Right lobe of liver (tissue), 6 donors: ENCODE measurements around the gene ADGRV1. TPM values are rescaled to one million over a fixed set of nuclear protein-coding genes. Genes with fewer than 3 reads are reported as not detected.

Experiments used
- ATAC-seq, 4 donors: fragments of 200-7000 bp; cut with Tn5 transposase; one replicate each; pipeline ENCODE4 v1.9.1; 2020; ENCODE audit warnings: mild to moderate bottlenecking in 4 of 4, moderate library complexity in 4 of 4
- DNase-seq, 3 donors: peaks; one replicate each; pipeline ENCODE4 v3.0.0-alpha.2; 2020
- H3K27ac ChIP-seq, 3 donors: fragments of 200-600 bp; one replicate each; pipeline ENCODE4 v1.8.0; 2022
- H3K27me3 ChIP-seq, 2 donors: fragments of 200-600 bp; one replicate each; pipeline ENCODE4 v1.8.0; 2022
- H3K36me3 ChIP-seq, 4 donors: fragments of 200-600 bp; sonication (generic) in 1 of 4; one replicate each; pipeline versions ENCODE4 v1.5.1 to v1.8.0; 2017 to 2022; ENCODE audit warnings: control low read depth in 1 of 4
- H3K4me1 ChIP-seq, 4 donors: fragments of 200-600 bp; sonication (generic) in 1 of 4; one replicate each; pipeline versions ENCODE4 v1.5.1 to v1.8.0; 2017 to 2022; ENCODE audit warnings: control low read depth in 1 of 4
- H3K4me3 ChIP-seq, 3 donors: fragments of 200-600 bp; one replicate each; pipeline ENCODE4 v1.8.0; 2022
- H3K9me3 ChIP-seq, 4 donors: fragments of 200-600 bp; sonication (generic) in 1 of 4; one replicate each; pipeline versions ENCODE4 v1.5.1 to v1.8.0; 2017 to 2022; ENCODE audit warnings: control low read depth in 1 of 4
- CTCF ChIP-seq, 4 donors: fragments of 200-600 bp in 3 of 4; fragments of 450-650 bp in 1 of 4; IDR thresholded peaks; one replicate each; pipeline versions ENCODE4 v1.5.1 to v1.8.0; 2016 to 2022; ENCODE audit warnings: antibody characterized with exemption in 4 of 4, mild to moderate bottlenecking in 2 of 4
- POLR2A ChIP-seq: fragments of 450-650 bp; IDR thresholded peaks from one replicate; pipeline ENCODE4 v1.6.1; 2017; ENCODE audit warnings: antibody characterized with exemption, mild to moderate bottlenecking
- WGBS: methylation state at CpG from one replicate; pipeline ENCODE4 v1.1.6; 2018; ENCODE audit warnings: low coverage, low lambda C conversion rate; ENCODE audit not compliant: insufficient coverage; ENCODE audit errors: missing lambda C conversion rate; 5-methylcytosine and 5-hydroxymethylcytosine counted together
- intact Hi-C, 2 donors: fragments of 100-400 bp; cut with DNase I; formaldehyde crosslinking; loops; one replicate each; pipeline versions ENCODE4 v1.11.2 to v1.14.1; 2022
- total RNA-seq, 6 experiments: library from RNA; depleted of rRNA in 2 of 6; stranded (reverse); fragments of >200 nt in 2 of 6; fragmentation: NEBNext Ultra II Directional in 3 of 6; extraction: Animal tissue kit (Norgen Biotek cat#: 25700) in 3 of 6; gene quantifications; one replicate each; pipeline versions ENCODE4 v1.1.0 to v1.2.4, GENCODE V29; 2016 to 2023
- donor health status: DM: no; HTN: yes; CAD: no.
- donor health status: DM: no; HTN: no; CAD: no.
- donor health status: DM: no; HTN: no; CAD: no.
- donor health status: DM: no; HTN: yes; CAD: no.
- donor health status: DM: no; HTN: yes; CAD: no.

ADGRV1 gene
- total RNA-seq, 6 experiments from 2014 or later = 4.5 to 15.9 (median 7.4) TPM

GRCh38 chr5:90560771-90561170 lies 2.2 kb downstream of the ADGRV1 start:
- Histone ChIP-seq H3K4me3 (no peak overlapping the region), H3K36me3 (no peaks in the 10 kb centered on the region), H3K27ac (no peak overlapping the region), H3K27me3 (peaks cover 0 to 21% of the 10 kb centered on the region in 2 donors), H3K4me1 (peaks cover 0 to 13% (median 2%) of the 10 kb centered on the region in 4 donors), H3K9me3 (no peaks in the 10 kb centered on the region)
- TF ChIP-seq POLR2A (no peak), CTCF (IDR thresholded peaks at IDR 0.05) (no peak)
- WGBS = 50% methylated on average over 2 of the region's 2 CpGs
- DNase-seq = no peak
- intact Hi-C loops = no loop called here
- ATAC-seq = no peak

GRCh38 chr5:90561766-90562165 lies 3.2 kb downstream of the ADGRV1 start:
- Histone ChIP-seq H3K9me3 (no peaks in the 10 kb centered on the region), H3K27ac (no peak overlapping the region), H3K4me3 (no peak overlapping the region), H3K36me3 (no peaks in the 10 kb centered on the region), H3K27me3 (peaks cover 0 to 21% of the 10 kb centered on the region in 2 donors), H3K4me1 (peaks cover 0 to 13% (median 2%) of the 10 kb centered on the region in 4 donors)
- 58% methylated on average over 1 of the region's 1 CpG for WGBS
- TF ChIP-seq CTCF (IDR thresholded peaks at IDR 0.05) (no peak), POLR2A (no peak)
- ATAC-seq = no peak
- intact Hi-C loops = no loop called here
- no peak for DNase-seq

DNA sequence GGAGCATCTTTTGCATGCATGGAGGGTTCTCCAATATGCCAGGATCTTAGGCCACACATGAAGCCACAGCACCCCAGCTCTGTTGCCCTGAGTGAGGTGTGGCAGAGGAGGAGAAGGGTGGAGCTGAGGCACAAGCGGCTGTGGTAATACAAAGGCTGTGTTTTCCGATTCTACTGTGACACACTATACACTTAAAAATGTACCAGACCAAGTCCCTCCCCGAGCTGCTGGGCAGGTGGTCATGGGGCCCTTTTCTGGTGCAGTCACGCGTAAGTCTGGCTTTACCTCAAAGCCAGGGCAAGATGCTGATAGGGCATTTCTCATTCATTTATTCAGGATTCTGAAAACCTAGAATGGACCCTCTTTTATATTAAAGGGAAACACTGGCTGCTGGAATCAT lies 3.7 kb downstream of the ADGRV1 start:
- H3K4me1 ChIP-seq = peaks cover 0 to 13% (median 2%) of the 10 kb centered on the region in 4 donors
- no peak for DNase-seq
- TF ChIP-seq CTCF (IDR thresholded peaks at IDR 0.05) = no peak
- no peak for TF ChIP-seq POLR2A

GRCh38 chr5:90563108-90563507 lies 4.5 kb downstream of the ADGRV1 start:
- Histone ChIP-seq H3K4me1 (peaks cover 0 to 12% (median 2%) of the 10 kb centered on the region in 4 donors), H3K4me3 (no peak overlapping the region), H3K27me3 (peaks cover 0 to 19% of the 10 kb centered on the region in 2 donors), H3K27ac (no peak overlapping the region), H3K36me3 (no peaks in the 10 kb centered on the region), H3K9me3 (no peaks in the 10 kb centered on the region)
- 43% methylated on average over 1 of the region's 1 CpG for WGBS
- no peak for TF ChIP-seq CTCF (IDR thresholded peaks at IDR 0.05)
- no peak for TF ChIP-seq POLR2A
- no peak for DNase-seq
- ATAC-seq = no peak
- intact Hi-C loops = no loop called here

More for the DNA sequence above, 3.7 kb downstream of the ADGRV1 start:
- H3K27me3 ChIP-seq = peaks cover 0 to 21% of the 10 kb centered on the region in 2 donors
- no peak overlapping the region for H3K4me3 ChIP-seq
- no CpG with 5 or more reads among the region's 5 CpGs for WGBS
- H3K27ac ChIP-seq = no peak overlapping the region
- intact Hi-C loops = no loop called here
- ATAC-seq = no peak
- no peaks in the 10 kb centered on the region for H3K36me3 ChIP-seq
- H3K9me3 ChIP-seq = no peaks in the 10 kb centered on the region

DNA sequence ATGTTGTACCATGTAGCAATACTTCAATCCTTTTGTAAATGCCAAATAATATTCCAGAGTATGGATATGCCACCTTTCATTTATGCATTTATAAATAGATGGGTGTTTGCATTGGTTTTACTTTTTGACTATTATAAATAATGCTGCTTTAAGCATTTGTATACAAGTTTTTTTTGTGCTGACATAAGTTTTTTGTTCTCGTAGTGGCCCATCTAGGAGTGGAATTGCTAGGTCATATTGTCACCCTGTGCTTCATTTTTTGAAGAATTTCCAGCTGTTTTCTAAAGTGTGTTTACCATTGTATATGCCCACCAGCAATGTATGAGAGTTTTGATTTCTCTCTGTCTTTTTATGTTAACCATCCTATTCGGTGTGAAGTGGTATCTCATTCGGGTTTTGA lies 6.9 kb downstream of the ADGRV1 start:
- Histone ChIP-seq H3K36me3 (no peaks in the 10 kb centered on the region), H3K4me3 (no peak overlapping the region), H3K27ac (no peak overlapping the region), H3K4me1 (no peaks in the 10 kb centered on the region), H3K9me3 (no peaks in the 10 kb centered on the region), H3K27me3 (no peaks in the 10 kb centered on the region)
- no peak for ATAC-seq
- DNase-seq = no peak
- intact Hi-C loops = no loop called here
- WGBS = 48% methylated on average over 3 of the region's 3 CpGs
- no peak for TF ChIP-seq CTCF (IDR thresholded peaks at IDR 0.05)
- TF ChIP-seq POLR2A = no peak
